HG02588 (cell line): ENCODE results near the gene MUC4.
"Not testable (repeated sequence)": the region's sequence is repeated elsewhere in the genome, so short reads cannot be mapped to it uniquely, and the experiment has no call there.

ENCODE experiments used
- ATAC-seq: cut with Tn5 transposase; IDR thresholded peaks from one replicate; pipeline ENCODE4 v1.9.1; 2021; ENCODE audit warnings: mild to moderate bottlenecking, moderate library complexity; ENCODE audit not compliant: unreplicated experiment

The MUC4 gene

GRCh38 chr3:195816276-195816913, 4.7 kb upstream of the MUC4 start:
- ATAC-seq: not testable (repeated sequence)

GRCh38 chr3:195815169-195815771, 3.5 kb upstream of the MUC4 start:
- ATAC-seq: no peak

GRCh38 chr3:195813916-195814640, 2.3 kb upstream of the MUC4 start:
- ATAC-seq: no peak

- ATAC-seq: no peak
Observed at GRCh38 chr3:195812366-195812765, 637 bp upstream of the MUC4 start.

GRCh38 chr3:195810455-195810845, 1.3 kb downstream of the MUC4 start:
- no peak for ATAC-seq

GRCh38 chr3:195809796-195810454, 1.8 kb downstream of the MUC4 start:
- ATAC-seq: no peak

- ATAC-seq: no peak
Observed at GRCh38 chr3:195809291-195809785, 2.4 kb downstream of the MUC4 start.

- no peak for ATAC-seq
Observed at GRCh38 chr3:195808741-195809290, 2.9 kb downstream of the MUC4 start.

- no peak for ATAC-seq
Observed at GRCh38 chr3:195807681-195808121, 4.0 kb downstream of the MUC4 start.

GRCh38 chr3:195806916-195807231, 4.9 kb downstream of the MUC4 start:
- ATAC-seq: no peak

- ATAC-seq: no peak
Observed at GRCh38 chr3:195806211-195806915, 5.4 kb downstream of the MUC4 start.

- not testable (repeated sequence) for ATAC-seq
Observed at GRCh38 chr3:195805588-195805987, 6.1 kb downstream of the MUC4 start.

- ATAC-seq: no peak
Observed at GRCh38 chr3:195805181-195805580, 6.5 kb downstream of the MUC4 start.

GRCh38 chr3:195803289-195803908, 8.3 kb downstream of the MUC4 start:
- ATAC-seq: no peak

GRCh38 chr3:195802795-195803194, 8.9 kb downstream of the MUC4 start:
- no peak for ATAC-seq

GRCh38 chr3:195802261-195802701, 9.4 kb downstream of the MUC4 start:
- ATAC-seq: no peak

GRCh38 chr3:195801251-195802183, 10.2 kb downstream of the MUC4 start:
- ATAC-seq: no peak

- no peak for ATAC-seq
Observed at GRCh38 chr3:195800240-195800639, 11.5 kb downstream of the MUC4 start.

GRCh38 chr3:195796795-195797194, 14.9 kb downstream of the MUC4 start:
- no peak for ATAC-seq
